NB4 (cell line): Measurements from ENCODE around the gene TAC4.

ENCODE experiments used
- MAX ChIP-seq: IDR thresholded peaks from 2 replicates; pipeline ENCODE4 v1.6.1; 2011; ENCODE audit warnings: low read depth, low read length
- POLR2A ChIP-seq: IDR thresholded peaks from 2 replicates; pipeline ENCODE4 v1.6.1; 2011; ENCODE audit warnings: mild to moderate bottlenecking; ENCODE audit not compliant: insufficient read length; ENCODE audit errors: extremely low read depth

GRCh38 chr17:49839455-49839854, 8.4 kb downstream of the TAC4 start:
- no peak for TF ChIP-seq POLR2A
- no peak for TF ChIP-seq MAX
